KBM-7 (cell line): ENCODE results near the gene TMEM82.

Experiments
- DNase-seq: peaks from one replicate; pipeline ENCODE4 v3.0.0-alpha.2; 2015
- in situ Hi-C: fragments of 300-500 bp; cut with MboI; formaldehyde crosslinking; loops from 2 replicates; pipeline ENCODE4 v1.14.3; 2020; ENCODE audit warnings: low sequenced_read_pairs, low pct_unique_long_range_greater_than_20kb, mixed read lengths

Gene TMEM82

GRCh38 chr1:15768388-15768787, 26.1 kb downstream of the TMEM82 start:
- DNase-seq, result no peak

GRCh38 chr1:15770313-15770962, 28.1 kb downstream of the TMEM82 start:
- no peak for DNase-seq
- in situ Hi-C loops, result no loop called here

More at GRCh38 chr1:15768388-15768787, 26.1 kb downstream of the TMEM82 start:
- in situ Hi-C loops, result no loop called here

DNA sequence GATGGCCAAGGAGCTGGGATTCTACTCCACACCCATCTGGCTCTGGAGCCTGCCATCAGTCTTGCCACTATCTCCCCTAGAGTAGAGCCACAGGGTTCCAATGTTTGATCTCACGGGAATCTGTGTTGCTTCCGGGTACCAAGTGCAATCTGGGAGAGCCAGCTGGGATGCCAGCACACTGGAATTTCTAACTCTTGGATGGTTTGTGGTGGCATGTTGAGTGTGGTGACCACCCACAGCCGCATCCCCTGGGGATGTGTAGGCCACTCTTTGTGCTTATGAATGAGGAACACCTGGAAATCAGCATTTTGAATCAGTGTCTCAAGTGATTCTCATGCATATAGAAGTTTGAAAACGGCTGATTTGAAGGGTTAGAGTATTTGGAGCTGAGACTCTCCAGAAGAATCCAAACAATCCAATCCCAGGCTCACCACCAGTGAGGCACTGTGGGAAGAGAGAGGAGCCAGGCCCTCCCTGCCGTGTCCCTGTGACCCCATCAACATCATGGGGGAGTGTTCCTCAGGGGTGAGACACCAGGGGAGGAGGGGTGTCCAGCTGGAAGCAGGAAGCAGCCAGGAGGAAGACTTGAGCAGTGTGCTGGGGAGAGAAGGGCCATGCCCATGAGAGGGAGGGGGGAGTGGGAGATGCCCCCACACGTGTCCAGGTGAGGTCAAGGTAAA, 29.7 kb downstream of the TMEM82 start:
- DNase-seq, result no peak
- in situ Hi-C loops, result no loop called here

DNA sequence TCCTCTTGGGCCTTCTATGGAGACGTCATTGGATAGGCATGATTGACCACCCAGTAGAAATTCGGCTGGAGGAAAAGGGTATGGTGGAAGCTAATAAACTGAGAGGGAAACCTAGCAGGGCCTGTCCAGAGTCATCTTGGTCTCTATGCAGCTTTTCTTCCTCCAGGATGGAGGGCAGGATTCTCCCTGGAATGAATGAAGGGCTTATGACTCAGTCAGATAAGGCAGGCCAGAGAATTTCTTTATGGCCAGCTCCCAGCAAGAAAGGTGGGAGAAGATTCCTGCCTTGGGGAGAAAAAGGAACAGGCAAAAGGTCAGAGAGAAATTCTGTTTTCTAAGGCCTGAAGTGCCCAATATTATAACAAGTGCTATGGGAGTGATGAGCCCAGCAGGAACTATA, 33.4 kb downstream of the TMEM82 start:
- DNase-seq, result no peak
- in situ Hi-C loops, result no loop called here

DNA sequence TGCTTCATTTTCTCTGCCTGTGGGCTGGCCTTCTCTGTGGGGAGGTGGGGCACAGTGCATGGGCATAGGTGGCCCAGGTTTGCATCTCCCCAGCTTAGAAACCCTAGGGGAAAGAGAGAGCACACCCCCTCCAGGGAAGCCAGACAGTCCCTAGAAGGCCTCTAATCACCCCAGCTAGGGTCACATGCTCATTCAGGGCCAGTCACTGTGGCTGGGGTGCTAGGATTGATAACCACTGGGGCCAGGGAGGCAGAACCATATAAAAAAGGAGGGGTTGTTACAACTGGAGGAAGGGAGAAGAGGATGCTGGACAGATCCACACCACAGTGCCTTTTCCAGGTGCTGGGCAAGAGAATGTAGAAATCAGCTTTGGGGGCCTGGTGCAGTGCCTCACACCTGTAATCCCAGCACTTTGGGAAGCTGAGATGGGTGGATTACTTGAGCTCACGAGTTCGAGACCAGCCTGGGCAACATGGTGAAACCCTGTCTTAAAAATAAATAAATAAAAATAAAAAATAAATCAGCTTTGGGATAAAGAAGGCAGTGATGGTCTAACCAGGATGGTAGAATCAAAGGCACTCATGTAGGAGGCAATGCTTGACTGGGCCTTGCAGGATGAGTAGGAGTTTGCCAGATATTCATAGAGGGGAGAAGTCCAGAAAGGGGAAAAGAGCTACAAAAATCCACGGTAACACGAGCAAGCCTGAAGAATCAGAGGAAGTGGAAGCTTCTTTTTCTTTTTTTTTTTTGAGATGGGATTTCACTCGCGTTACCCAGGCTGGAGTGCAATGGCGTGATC, 35.8 kb downstream of the TMEM82 start:
- in situ Hi-C loops, result no loop called here
- DNase-seq, result no peak

GRCh38 chr1:15785683-15786082, 43.4 kb downstream of the TMEM82 start:
- in situ Hi-C loops, result no loop called here
- no peak for DNase-seq

DNA sequence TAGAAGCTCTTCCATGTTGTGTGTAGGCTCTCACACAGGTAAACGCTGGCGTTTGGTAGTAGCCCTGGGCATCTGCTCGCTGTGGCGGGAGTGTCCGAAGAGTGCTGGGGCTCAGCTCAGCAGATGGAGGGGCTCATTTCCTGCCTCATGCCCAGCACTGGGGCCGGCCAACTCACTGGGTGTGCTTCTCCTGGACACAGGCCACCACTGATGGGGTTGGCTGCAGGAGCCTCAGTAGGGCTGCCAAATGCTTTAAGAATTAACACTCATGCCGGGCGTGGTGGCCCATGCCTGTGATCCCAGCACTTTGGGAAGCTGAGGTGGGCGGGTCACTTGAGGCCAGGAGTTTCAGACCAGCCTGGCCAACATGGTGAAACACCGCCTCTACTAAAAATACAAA, 44.3 kb downstream of the TMEM82 start:
- no peak for DNase-seq
- in situ Hi-C loops, result no loop called here

GRCh38 chr1:15788624-15789301, 46.5 kb downstream of the TMEM82 start:
- DNase-seq, result peak; percentile 39
- in situ Hi-C loops, result no loop called here

GRCh38 chr1:15796086-15796462, 53.8 kb downstream of the TMEM82 start:
- in situ Hi-C loops, result no loop called here

More at GRCh38 chr1:15796086-15796462, 53.8 kb downstream of the TMEM82 start:
- no peak for DNase-seq
